Measurements from ENCODE around the gene DEDD.

Gene DEDD

GRCh38 chr1:161128591-161129420 lies 3.7 kb downstream of the DEDD start:
- Histone ChIP-seq H3K27ac (ENCODE audit: poor library complexity, severe bottlenecking) (no peak overlapping the region), H3K36me3 (ENCODE audit: low read depth) (peaks cover 66% of the 10 kb centered on the region), H3K9me3 (ENCODE audit: severe bottlenecking) (no peaks in the 10 kb centered on the region), H3K27me3 (ENCODE audit: insufficient read depth, poor library complexity, severe bottlenecking) (no peaks in the 10 kb centered on the region), H3K4me1 (ENCODE audit: insufficient read depth, poor library complexity, severe bottlenecking) (peaks cover 3% of the 10 kb centered on the region), H3K4me3 (ENCODE audit: severe bottlenecking) (no peak overlapping the region)
- no peak for DNase-seq (ENCODE audit: low spot score)
- TF ChIP-seq CTCF (IDR thresholded peaks at IDR 0.05; ENCODE audit: poor library complexity, severe bottlenecking) = no peak
- no peak for ATAC-seq (ENCODE audit: low read depth)

- H3K27me3 ChIP-seq (ENCODE audit: insufficient read depth, poor library complexity, severe bottlenecking) = no peaks in the 10 kb centered on the region
- TF ChIP-seq CTCF (IDR thresholded peaks at IDR 0.05; ENCODE audit: poor library complexity, severe bottlenecking) = no peak
- H3K36me3 ChIP-seq (ENCODE audit: low read depth) = peaks cover 74% of the 10 kb centered on the region
- no peaks in the 10 kb centered on the region for H3K9me3 ChIP-seq (ENCODE audit: severe bottlenecking)
- peaks cover 3% of the 10 kb centered on the region for H3K4me1 ChIP-seq (ENCODE audit: insufficient read depth, poor library complexity, severe bottlenecking)
- no peak overlapping the region for H3K4me3 ChIP-seq (ENCODE audit: severe bottlenecking)
- DNase-seq (ENCODE audit: low spot score) (no peak), ATAC-seq (ENCODE audit: low read depth) (no peak)
- no peak overlapping the region for H3K27ac ChIP-seq (ENCODE audit: poor library complexity, severe bottlenecking)
These were observed 4.8 kb downstream of the DEDD start for GRCh38 chr1:161127649-161128048.

GRCh38 chr1:161122967-161123366 lies 9.5 kb downstream of the DEDD start:
- Histone ChIP-seq H3K9me3 (ENCODE audit: severe bottlenecking) (no peaks in the 10 kb centered on the region), H3K4me1 (ENCODE audit: insufficient read depth, poor library complexity, severe bottlenecking) (peaks cover 10% of the 10 kb centered on the region), H3K27me3 (ENCODE audit: insufficient read depth, poor library complexity, severe bottlenecking) (no peaks in the 10 kb centered on the region), H3K4me3 (ENCODE audit: severe bottlenecking) (no peak overlapping the region), H3K27ac (ENCODE audit: poor library complexity, severe bottlenecking) (no peak overlapping the region), H3K36me3 (ENCODE audit: low read depth) (peaks cover 83% of the 10 kb centered on the region)
- ATAC-seq (ENCODE audit: low read depth) (no peak), DNase-seq (ENCODE audit: low spot score) (no peak)
- TF ChIP-seq CTCF (IDR thresholded peaks at IDR 0.05; ENCODE audit: poor library complexity, severe bottlenecking) = no peak

- H3K27ac ChIP-seq (ENCODE audit: poor library complexity, severe bottlenecking) = no peak overlapping the region
- TF ChIP-seq CTCF (IDR thresholded peaks at IDR 0.05; ENCODE audit: poor library complexity, severe bottlenecking) = no peak
- no peak for ATAC-seq (ENCODE audit: low read depth)
- H3K36me3 ChIP-seq (ENCODE audit: low read depth) = peaks cover 72% of the 10 kb centered on the region
- H3K4me1 ChIP-seq (ENCODE audit: insufficient read depth, poor library complexity, severe bottlenecking) = peaks cover 11% of the 10 kb centered on the region
- no peak overlapping the region for H3K4me3 ChIP-seq (ENCODE audit: severe bottlenecking)
- DNase-seq (ENCODE audit: low spot score) = no peak
- no peaks in the 10 kb centered on the region for H3K27me3 ChIP-seq (ENCODE audit: insufficient read depth, poor library complexity, severe bottlenecking)
- no peaks in the 10 kb centered on the region for H3K9me3 ChIP-seq (ENCODE audit: severe bottlenecking)
These were observed 10.6 kb downstream of the DEDD start for GRCh38 chr1:161121834-161122233.

GRCh38 chr1:161121042-161121650 lies 11.3 kb downstream of the DEDD start:
- Histone ChIP-seq H3K27ac (ENCODE audit: poor library complexity, severe bottlenecking) (no peak overlapping the region), H3K36me3 (ENCODE audit: low read depth) (peaks cover 71% of the 10 kb centered on the region), H3K4me1 (ENCODE audit: insufficient read depth, poor library complexity, severe bottlenecking) (peaks cover 16% of the 10 kb centered on the region), H3K9me3 (ENCODE audit: severe bottlenecking) (no peaks in the 10 kb centered on the region), H3K27me3 (ENCODE audit: insufficient read depth, poor library complexity, severe bottlenecking) (no peaks in the 10 kb centered on the region), H3K4me3 (ENCODE audit: severe bottlenecking) (no peak overlapping the region)
- DNase-seq (ENCODE audit: low spot score) (no peak), ATAC-seq (ENCODE audit: low read depth) (no peak)
- TF ChIP-seq CTCF (IDR thresholded peaks at IDR 0.05; ENCODE audit: poor library complexity, severe bottlenecking) = no peak

All from RWPE2 (cell line).